ENCODE results near the gene UGT1A4. TPM values are rescaled to one million over a fixed set of nuclear protein-coding genes. Genes with fewer than 3 reads are reported as not detected.

The UGT1A4 gene
- total and polyA plus RNA-seq, 2 of the 8 experiments (the other 6 are each of a cell fraction or from before 2014, with no cell fraction given) = not detected

- no peaks in the 10 kb centered on the region for H3K79me1 ChIP-seq (ENCODE audit: low read depth, low read length)
- H3K9ac ChIP-seq (replicated peaks in 1 of 4; ENCODE audit: extremely low read depth in 1 of 4, low read depth in 3 of 4, low read length in 3 of 4) = no peak overlapping the region
- no peak overlapping the region for H4K91ac ChIP-seq (replicated peaks; ENCODE audit: insufficient read length, low read length)
- ChIA-PET CTCF (ENCODE audit: partially characterized antibody) (no interaction called here), POLR2A (ENCODE audit: partially characterized antibody) (no interaction called here)
- no peak overlapping the region for H4K8ac ChIP-seq (ENCODE audit: extremely low read depth, insufficient read depth, low read length)
- no peak overlapping the region for H3K4me2 ChIP-seq (ENCODE audit: insufficient read depth in 1 of 2, low read depth in 2 of 2, low read length in 2 of 2)
- H2AFZ ChIP-seq (ENCODE audit: low read length) = no peak overlapping the region
- no peak overlapping the region for H2BK20ac ChIP-seq (ENCODE audit: low read length)
- no peak overlapping the region for H3K56ac ChIP-seq (replicated peaks; ENCODE audit: insufficient read length, low read depth, low read length)
- H3K9me3 ChIP-seq (ENCODE audit: insufficient read depth in 2 of 2, low read depth in 1 of 2, low read length in 1 of 2) = no peaks in the 10 kb centered on the region
- no peak overlapping the region for H3K4me3 ChIP-seq (ENCODE audit: extremely low read depth in 1 of 4, insufficient read depth in 2 of 4, low read depth in 3 of 4, low read length in 4 of 4)
- H3K14ac ChIP-seq (ENCODE audit: insufficient read length) = no peak overlapping the region
- H2BK12ac ChIP-seq (ENCODE audit: low read depth, low read length) = no peak overlapping the region
- H2AK5ac ChIP-seq (ENCODE audit: low read depth, low read length) = no peak overlapping the region
- H2BK120ac ChIP-seq (replicated peaks; ENCODE audit: low read depth, low read length) = no peak overlapping the region
- no peaks in the 10 kb centered on the region for H3K36me3 ChIP-seq (ENCODE audit: control insufficient read depth in 2 of 4, insufficient read depth in 4 of 4, low read length in 3 of 4)
- no peaks in the 10 kb centered on the region for H3K23me2 ChIP-seq (ENCODE audit: low read depth, low read length)
- H2BK5ac ChIP-seq (ENCODE audit: low read depth, low read length) = no peak overlapping the region
- no peak overlapping the region for H3K23ac ChIP-seq (ENCODE audit: insufficient read length)
- FAIRE-seq (no peak), DNase-seq (ENCODE audit: low read depth in 1 of 2, low spot score in 2 of 2) (no peak)
- no peaks in the 10 kb centered on the region for H3K27me3 ChIP-seq (replicated peaks in 1 of 4; ENCODE audit: control insufficient read depth in 3 of 4, extremely low read depth in 1 of 4, insufficient read depth in 3 of 4, low read length in 3 of 4)
- no peak overlapping the region for H3K18ac ChIP-seq (ENCODE audit: extremely low read depth, low read length)
- no peak overlapping the region for H3K4ac ChIP-seq (replicated peaks; ENCODE audit: insufficient read length, low read depth, low read length)
- H4K20me1 ChIP-seq (replicated peaks in 1 of 2; ENCODE audit: control insufficient read depth in 1 of 2, insufficient read depth in 2 of 2, low read length in 2 of 2) = no peaks in the 10 kb centered on the region
- TF ChIP-seq CBX8 (IDR thresholded peaks at IDR 0.05; ENCODE audit: borderline replicate concordance, low read depth, low read length) = no peak
- TF ChIP-seq CTBP2 (IDR thresholded peaks at IDR 0.05; ENCODE audit: borderline replicate concordance, insufficient read depth, insufficient read length, low read length) = no peak
- no peak for TF ChIP-seq FOSL1 (IDR thresholded peaks at IDR 0.05; ENCODE audit: insufficient read depth, low read depth, low read length)
- no peak for TF ChIP-seq MAX (IDR thresholded peaks at IDR 0.05)
- no peak overlapping the region for H2BK15ac ChIP-seq (ENCODE audit: low read length)
- H3K4me1 ChIP-seq (replicated peaks in 1 of 4; ENCODE audit: control insufficient read depth in 3 of 4, insufficient read depth in 4 of 4, low read length in 3 of 4) = peaks cover 0 to 4% (median 0%) of the 10 kb centered on the region in 4 experiments; a peak in 1 of 7 replicates
- H4K5ac ChIP-seq (ENCODE audit: insufficient read length, low read depth, low read length) = no peak overlapping the region
- WGBS, 2 experiments (ENCODE audit: extremely low coverage in 1 of 2, insufficient coverage in 1 of 2, insufficient read length in 1 of 2, insufficient replicate concordance in 2 of 2, low coverage in 1 of 2, low lambda C conversion rate in 2 of 2, missing lambda C conversion rate in 1 of 2) = 88% methylated on average over 3 of the region's 3 CpGs; no CpG with 5 or more reads in 1 of the 2 experiments
- no peak overlapping the region for H3K27ac ChIP-seq (ENCODE audit: low read depth, low read length)
- no peaks in the 10 kb centered on the region for H3K79me2 ChIP-seq (ENCODE audit: control insufficient read depth in 1 of 2, insufficient read depth in 2 of 2, low read length in 2 of 2)
Observed at GRCh38 chr2:233702238-233702637, 16.3 kb upstream of the UGT1A4 start.
